ENCODE data around the gene ITLN2.
"Not testable (repeated sequence)": the region's sequence is repeated elsewhere in the genome, so short reads cannot be mapped to it uniquely, and the experiment has no call there.

ITLN2 gene

GRCh38 chr1:160954158-160955104 lies at the start of gene ITLN2:
TSS of gene ITLN2 (minus strand) at chr1:160954809. CDS start at chr1:160954741, 68 bp downstream.
- no peak for DNase-seq

- no peak for DNase-seq
Observed at GRCh38 chr1:161001525-161001924, 46.9 kb upstream of the ITLN2 start.

DNA sequence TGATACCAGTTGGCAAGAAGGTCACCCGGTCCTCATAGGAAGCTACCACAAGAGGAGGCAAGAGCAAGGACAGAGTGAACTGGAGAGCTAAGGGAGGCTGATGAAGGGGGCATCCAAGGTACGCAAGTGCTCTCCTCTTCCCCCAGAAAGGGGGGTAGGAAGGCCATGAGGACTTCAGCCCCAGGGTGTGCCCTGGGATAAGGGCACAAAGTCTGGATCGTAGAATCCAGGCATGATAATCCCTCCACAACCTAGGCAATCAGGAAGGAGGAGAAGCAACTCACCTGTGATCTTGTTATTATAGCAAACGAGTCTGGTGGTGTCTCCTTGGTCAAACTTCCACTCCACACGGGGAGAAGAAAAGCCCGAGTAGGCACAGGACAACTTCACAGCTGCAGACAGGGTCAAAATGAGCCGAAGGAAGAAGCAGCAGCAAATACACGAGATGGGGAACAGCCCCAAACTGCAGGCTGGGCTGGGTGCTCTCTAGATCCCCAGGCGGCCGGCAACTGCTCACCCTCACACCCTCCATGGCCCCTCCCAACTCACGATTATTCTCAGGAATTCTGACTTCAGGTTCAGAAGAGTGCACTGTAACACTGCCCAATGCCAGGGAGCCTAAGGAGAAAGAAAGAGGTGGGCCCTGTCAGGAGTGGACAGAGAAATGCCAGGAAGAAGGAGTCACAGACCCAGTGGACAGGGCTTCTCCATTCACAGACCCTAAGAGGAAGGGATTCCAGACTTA lies 46.3 kb upstream of the ITLN2 start:
- DNase-seq, result no peak

DNA sequence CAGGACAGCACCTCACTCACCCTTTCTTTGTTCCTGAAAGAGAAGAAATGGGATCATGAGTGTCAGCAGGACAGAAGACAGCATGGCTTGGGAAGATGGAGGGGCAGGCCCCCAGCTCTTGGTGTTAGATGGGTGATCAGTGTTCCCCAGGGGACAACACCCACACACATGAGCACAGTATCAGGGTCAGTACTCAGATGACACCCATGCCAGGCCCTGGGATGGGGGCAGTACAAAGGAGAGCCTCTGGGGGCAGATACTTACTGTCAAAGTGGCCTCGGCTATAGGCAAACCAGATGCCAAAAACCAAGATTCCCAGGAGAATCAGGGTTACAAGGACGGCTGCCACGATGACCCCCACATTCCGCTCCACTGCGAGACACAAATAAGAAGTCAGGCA lies 44.8 kb upstream of the ITLN2 start:
- DNase-seq, result no peak

- DNase-seq, result no peak
Observed at GRCh38 chr1:160997323-160998038, 42.9 kb upstream of the ITLN2 start.

GRCh38 chr1:160996178-160996577 lies 41.6 kb upstream of the ITLN2 start:
- DNase-seq, result no peak

GRCh38 chr1:160993544-160994193 lies 39.1 kb upstream of the ITLN2 start:
- DNase-seq, result no peak

- not testable (repeated sequence) for DNase-seq
Observed at GRCh38 chr1:160992036-160992435, 37.4 kb upstream of the ITLN2 start.

GRCh38 chr1:160987359-160988050 lies 32.9 kb upstream of the ITLN2 start:
- DNase-seq, result no peak

DNA sequence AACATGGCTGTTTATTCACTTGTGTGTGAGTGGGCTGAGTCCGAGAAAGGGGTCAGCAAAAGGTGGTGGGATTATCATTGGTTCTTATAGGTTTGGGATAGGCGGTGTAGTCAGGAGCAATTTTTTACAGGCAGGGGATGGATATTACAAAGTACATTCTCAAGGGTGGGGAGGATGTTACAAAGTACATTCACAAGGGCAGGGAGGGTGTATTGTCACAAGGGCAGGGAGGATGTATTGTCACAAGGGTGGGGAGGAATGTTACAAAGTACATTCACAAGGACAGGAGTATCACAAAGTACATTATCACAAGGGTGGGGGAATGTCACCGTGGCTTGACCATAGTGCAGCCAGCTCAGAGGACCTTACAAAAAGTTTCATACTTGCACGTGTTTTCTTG lies 31.1 kb upstream of the ITLN2 start:
- DNase-seq, result no peak

GRCh38 chr1:160981584-160982411 lies 27.2 kb upstream of the ITLN2 start:
- DNase-seq, result no peak

DNA sequence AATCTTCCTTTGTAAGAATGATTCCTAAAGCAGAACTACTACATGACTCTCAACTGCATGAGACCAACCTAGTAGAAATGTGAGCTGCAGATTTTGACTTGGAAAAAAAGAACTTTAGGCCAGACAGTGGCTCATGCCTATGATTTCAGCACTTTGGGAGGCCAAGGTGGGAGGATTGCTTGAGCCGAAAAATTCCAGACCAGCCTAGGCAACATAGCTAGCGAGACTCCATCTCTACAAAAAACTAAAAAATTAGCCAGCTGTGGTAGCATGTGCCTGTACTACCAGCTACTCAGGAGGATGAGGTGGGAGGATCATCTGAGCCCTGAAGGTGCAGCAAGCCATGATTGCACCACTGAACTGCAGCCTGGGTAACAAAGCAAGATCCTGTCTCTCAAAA lies 24.7 kb upstream of the ITLN2 start:
- DNase-seq, result no peak

GRCh38 chr1:160978510-160978927 lies 23.9 kb upstream of the ITLN2 start:
- DNase-seq, result no peak

GRCh38 chr1:160975026-160975425 lies 20.4 kb upstream of the ITLN2 start:
- no peak for DNase-seq

DNA sequence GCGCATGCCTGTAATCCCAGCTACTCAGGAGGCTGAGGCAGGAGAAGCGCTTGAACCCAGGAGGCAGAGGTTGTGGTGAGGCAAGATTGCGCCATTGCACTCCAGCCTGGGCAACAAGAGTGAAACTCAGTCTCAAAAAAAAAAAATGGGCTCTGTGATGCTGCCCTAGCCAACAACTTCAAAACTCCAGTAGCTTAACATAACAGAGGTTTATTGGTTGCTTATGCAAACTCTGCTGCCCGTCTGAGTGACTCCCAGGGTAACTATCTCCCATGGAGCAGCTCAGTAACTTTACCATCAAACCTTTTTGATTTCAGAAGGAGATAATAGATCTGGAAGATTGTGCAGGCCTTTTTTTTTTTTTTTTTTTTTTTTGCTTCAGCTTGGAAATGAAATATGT lies 18.9 kb upstream of the ITLN2 start:
- DNase-seq, result no peak

DNA sequence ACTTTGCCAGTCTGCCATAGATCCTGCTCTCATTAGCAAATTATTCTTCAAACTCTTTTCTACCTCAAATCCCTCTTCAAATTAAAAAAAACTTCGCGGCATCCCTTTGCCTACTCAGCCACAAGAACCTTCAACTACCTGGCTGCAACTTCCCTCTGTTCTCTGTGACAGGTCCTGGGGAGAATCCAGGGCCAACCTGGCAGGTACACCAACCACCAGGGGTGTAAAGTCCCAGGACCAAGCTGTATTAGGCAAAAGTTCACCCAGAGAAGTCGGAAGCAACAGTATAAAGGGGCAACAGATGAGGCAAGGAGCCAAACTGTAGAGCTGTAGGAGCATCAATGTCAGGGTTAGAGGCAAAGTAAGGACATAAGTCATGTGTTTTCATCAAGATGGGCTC lies 18.3 kb upstream of the ITLN2 start:
- no peak for DNase-seq

DNA sequence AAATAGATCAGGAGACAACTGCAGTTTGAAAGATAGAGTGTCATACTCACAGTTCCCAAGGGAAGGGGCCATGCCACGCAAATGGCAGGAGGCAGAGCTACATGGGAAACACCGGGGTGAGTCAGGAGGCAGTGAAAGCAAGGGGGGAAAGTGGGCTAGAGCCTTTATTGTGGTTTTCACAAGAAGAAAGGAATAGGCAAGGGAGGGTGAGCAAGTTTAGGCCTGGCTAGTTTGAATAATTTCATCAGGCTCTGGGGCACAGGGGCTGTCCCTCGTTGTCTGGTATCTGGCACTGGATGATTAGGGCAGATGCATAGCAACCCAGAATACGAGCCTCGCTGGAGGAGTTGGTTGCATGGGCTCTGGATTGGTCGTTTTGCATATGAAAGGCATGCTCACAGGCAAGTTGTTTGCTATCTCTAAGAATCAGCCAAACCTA lies 17.0 kb upstream of the ITLN2 start:
- no peak for DNase-seq

GRCh38 chr1:160963521-160963920 lies 8.9 kb upstream of the ITLN2 start:
- DNase-seq, result no peak

GRCh38 chr1:160961419-160961818 lies 6.8 kb upstream of the ITLN2 start:
- DNase-seq, result no peak

DNA sequence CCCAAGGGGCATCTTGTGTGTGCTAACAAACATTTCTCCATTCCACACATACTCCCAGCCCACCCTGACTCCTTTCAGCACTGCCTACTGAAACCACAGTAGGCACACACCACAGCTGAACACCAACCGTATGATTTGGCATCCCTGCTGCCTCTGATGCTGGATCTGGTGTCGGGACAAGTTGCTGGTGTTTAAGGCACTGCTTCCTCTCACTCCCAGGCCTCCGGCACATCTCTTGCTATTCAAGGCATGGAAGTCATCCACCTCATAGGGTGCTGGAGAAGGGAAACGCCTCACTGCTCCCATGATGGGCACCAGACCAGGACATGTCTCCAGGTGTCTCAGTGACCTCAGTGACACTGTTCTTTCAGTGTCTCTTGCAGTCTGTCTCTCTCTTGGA lies 2.4 kb upstream of the ITLN2 start:
- DNase-seq, result no peak

- no peak for DNase-seq
Observed at GRCh38 chr1:160953030-160953429, 1.6 kb downstream of the ITLN2 start.

Data from right forelimb (tissue), 1 donor.